ENCODE measurements around the gene PARD6G.
"Not testable (repeated sequence)": the region's sequence is repeated elsewhere in the genome, so short reads cannot be mapped to it uniquely, and the experiment has no call there.

Gene PARD6G

DNA sequence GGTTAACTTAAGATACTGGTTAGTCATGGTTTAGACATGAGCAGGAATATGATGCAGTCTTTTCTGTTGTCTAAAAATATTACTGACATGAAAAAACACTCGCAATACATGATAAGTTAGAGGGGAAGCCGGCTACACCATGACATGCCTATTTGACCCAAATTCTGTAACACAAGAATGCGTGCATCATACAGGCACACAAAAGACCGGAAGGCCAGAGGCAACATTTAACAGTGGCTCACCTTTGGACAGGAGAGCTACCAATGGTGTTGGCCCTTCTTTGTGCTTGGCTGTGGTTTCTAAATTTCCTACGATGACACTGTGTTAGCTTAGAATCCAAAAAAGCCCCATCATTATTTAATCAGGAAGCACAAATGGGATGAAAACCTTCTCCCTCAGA, 4.1 kb downstream of the PARD6G start:
- TF ChIP-seq, protein P1, sequence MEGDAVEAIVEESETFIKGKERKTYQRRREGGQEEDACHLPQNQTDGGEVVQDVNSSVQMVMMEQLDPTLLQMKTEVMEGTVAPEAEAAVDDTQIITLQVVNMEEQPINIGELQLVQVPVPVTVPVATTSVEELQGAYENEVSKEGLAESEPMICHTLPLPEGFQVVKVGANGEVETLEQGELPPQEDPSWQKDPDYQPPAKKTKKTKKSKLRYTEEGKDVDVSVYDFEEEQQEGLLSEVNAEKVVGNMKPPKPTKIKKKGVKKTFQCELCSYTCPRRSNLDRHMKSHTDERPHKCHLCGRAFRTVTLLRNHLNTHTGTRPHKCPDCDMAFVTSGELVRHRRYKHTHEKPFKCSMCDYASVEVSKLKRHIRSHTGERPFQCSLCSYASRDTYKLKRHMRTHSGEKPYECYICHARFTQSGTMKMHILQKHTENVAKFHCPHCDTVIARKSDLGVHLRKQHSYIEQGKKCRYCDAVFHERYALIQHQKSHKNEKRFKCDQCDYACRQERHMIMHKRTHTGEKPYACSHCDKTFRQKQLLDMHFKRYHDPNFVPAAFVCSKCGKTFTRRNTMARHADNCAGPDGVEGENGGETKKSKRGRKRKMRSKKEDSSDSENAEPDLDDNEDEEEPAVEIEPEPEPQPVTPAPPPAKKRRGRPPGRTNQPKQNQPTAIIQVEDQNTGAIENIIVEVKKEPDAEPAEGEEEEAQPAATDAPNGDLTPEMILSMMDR (IDR thresholded peaks at IDR 0.05), result no peak
- Histone ChIP-seq H2AFZ (no peak overlapping the region), H3K9ac (no peak overlapping the region), H3K27me3 (ENCODE audit: control insufficient read depth, insufficient read depth, low read length) (no peaks in the 10 kb centered on the region), H3K4me3 (ENCODE audit: low read depth, low read length) (no peak overlapping the region), H3K36me3 (ENCODE audit: control insufficient read depth, insufficient read depth, low read length) (no peaks in the 10 kb centered on the region), H3K27ac (no peak overlapping the region), H3K79me2 (no peaks in the 10 kb centered on the region), H3K4me2 (ENCODE audit: low read length) (no peak overlapping the region), H3K4me1 (no peaks in the 10 kb centered on the region), H3K9me3 (ENCODE audit: control insufficient read depth, low read length) (no peaks in the 10 kb centered on the region)

DNA sequence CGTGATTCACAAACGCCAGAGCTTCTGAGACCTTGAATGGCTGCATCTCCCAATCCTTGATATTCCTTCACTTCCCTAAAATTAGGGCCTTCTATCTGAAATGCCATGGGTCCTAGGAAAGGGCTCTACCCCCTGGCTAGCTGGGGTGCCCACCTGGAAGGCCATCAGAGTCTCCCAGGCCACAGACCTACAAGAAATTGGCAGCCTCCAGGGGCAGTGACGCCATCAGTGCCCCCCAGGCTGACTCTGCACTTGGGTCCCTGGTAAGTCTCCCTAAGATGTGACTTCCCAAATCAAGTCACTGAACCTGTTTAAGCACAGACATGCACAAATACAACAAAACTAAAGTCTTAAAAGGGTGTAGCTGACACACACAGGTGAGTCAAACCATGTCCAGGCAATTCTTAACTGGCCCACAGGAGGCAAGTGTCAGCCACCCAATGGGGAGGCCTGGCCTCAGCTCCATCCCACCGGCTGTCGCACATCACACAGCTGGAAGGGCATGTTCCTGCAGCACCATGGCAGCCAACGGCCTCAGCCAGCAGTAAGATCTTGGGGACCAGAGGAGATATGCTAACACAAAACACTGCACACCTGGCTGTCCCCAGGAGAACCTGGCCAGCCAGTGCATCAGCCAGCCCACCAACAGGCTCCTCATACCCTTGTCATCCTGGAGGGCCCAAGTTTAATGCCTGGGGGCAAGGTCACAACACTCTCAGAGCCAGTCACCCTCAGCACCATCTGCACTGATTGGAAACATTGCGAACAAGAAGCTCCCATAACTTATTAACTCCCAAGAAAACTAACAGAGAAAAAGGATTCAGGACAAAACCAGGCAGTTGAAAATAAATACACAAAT, 5.2 kb downstream of the PARD6G start:
- Histone ChIP-seq H3K9me3 (ENCODE audit: control insufficient read depth, low read length) (no peaks in the 10 kb centered on the region), H3K36me3 (ENCODE audit: control insufficient read depth, insufficient read depth, low read length) (no peaks in the 10 kb centered on the region), H3K27ac (no peak overlapping the region), H3K79me2 (no peaks in the 10 kb centered on the region), H3K4me3 (ENCODE audit: low read depth, low read length) (no peak overlapping the region), H3K4me2 (ENCODE audit: low read length) (no peak overlapping the region), H3K9ac (no peak overlapping the region), H2AFZ (no peak overlapping the region), H3K4me1 (no peaks in the 10 kb centered on the region), H3K27me3 (ENCODE audit: control insufficient read depth, insufficient read depth, low read length) (no peaks in the 10 kb centered on the region)
- TF ChIP-seq, protein P1 (IDR thresholded peaks at IDR 0.05), result no peak

DNA sequence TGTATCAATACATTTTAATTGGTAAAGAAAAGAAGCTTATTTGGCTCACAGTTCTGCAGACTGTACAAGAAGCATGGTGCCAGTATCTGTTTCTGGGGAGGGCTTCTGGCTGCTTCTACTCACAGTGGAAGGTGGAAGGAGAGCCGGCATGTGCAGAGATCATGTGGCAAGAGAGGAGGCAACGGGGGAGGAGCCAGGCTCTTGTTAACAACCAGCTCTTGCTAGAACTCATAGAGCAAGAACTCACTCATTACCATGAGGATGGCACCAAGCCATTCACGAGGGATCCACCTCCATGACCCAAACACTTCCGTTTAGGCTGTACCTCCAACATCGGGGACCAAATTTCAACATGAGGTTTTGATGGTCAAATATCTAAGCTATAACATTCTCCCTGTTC, 7.5 kb downstream of the PARD6G start:
- no peak overlapping the region for H3K9ac ChIP-seq
- TF ChIP-seq, protein P1 (IDR thresholded peaks at IDR 0.05), result no peak
- no peaks in the 10 kb centered on the region for H3K4me1 ChIP-seq
- H3K27me3 ChIP-seq (ENCODE audit: control insufficient read depth, insufficient read depth, low read length), result no peaks in the 10 kb centered on the region
- H3K27ac ChIP-seq, result no peak overlapping the region
- no peak overlapping the region for H3K4me2 ChIP-seq (ENCODE audit: low read length)
- no peaks in the 10 kb centered on the region for H3K9me3 ChIP-seq (ENCODE audit: control insufficient read depth, low read length)
- no peaks in the 10 kb centered on the region for H3K36me3 ChIP-seq (ENCODE audit: control insufficient read depth, insufficient read depth, low read length)
- H2AFZ ChIP-seq, result no peak overlapping the region
- H3K4me3 ChIP-seq (ENCODE audit: low read depth, low read length), result no peak overlapping the region
- no peaks in the 10 kb centered on the region for H3K79me2 ChIP-seq

DNA sequence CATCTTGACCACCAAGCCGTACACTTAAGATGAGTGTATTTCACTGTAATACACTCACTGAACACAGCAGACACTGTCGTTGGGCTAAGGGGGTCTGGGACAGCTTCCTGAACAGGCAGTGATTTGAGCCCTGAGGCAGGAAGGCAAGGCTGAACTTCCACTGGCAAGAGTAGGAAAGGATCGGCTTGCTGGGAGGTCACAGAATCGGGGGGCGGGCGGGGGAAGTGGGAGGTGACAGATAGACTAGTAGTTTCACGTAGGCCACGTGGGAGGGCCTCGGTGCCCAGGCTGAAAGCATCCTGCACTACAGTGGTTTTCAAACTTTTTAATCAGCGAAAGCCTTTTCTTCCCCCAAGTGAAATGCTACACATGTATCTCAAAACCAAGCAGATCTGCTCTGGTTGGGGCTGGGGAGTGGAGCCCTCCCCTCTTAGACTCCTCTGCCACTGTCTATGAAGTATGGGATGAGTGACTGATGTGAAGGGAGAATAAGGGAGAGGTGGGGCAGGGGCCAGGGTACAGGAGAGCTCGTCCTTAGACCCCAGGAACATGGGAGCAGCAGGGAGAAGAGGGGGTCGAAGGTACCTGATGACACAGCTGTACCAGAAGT, 8.6 kb downstream of the PARD6G start:
- Histone ChIP-seq H3K27ac (no peak overlapping the region), H2AFZ (no peak overlapping the region), H3K4me2 (ENCODE audit: low read length) (no peak overlapping the region), H3K36me3 (ENCODE audit: control insufficient read depth, insufficient read depth, low read length) (no peaks in the 10 kb centered on the region), H3K4me1 (no peaks in the 10 kb centered on the region), H3K4me3 (ENCODE audit: low read depth, low read length) (no peak overlapping the region), H3K79me2 (no peaks in the 10 kb centered on the region), H3K27me3 (ENCODE audit: control insufficient read depth, insufficient read depth, low read length) (no peaks in the 10 kb centered on the region), H3K9me3 (ENCODE audit: control insufficient read depth, low read length) (no peaks in the 10 kb centered on the region), H3K9ac (no peak overlapping the region)
- TF ChIP-seq, protein P1 (IDR thresholded peaks at IDR 0.05), result no peak

DNA sequence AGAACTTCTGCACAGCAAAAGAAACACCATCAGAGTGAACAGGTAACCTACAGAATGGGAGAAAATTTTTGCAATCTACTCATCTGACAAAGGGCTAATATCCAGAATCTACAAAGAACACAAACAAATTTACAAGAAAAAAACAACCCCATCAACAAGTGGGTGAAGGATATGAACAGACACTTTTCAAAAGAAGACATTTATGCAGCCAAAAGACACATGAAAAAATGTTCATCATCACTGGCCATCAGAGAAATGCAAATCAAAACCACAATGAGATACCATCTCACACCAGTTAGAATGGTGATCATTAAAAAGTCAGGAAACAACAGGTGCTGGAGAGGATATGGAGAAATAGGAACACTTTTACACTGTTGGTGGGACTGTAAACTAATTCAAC, 9.8 kb downstream of the PARD6G start:
- H3K27me3 ChIP-seq (ENCODE audit: control insufficient read depth, insufficient read depth, low read length); H3K36me3 ChIP-seq (ENCODE audit: control insufficient read depth, insufficient read depth, low read length); H3K9ac ChIP-seq: not testable (repeated sequence)

More for the DNA sequence above, 9.8 kb downstream of the PARD6G start:
- not testable (repeated sequence) for H3K9me3 ChIP-seq (ENCODE audit: control insufficient read depth, low read length); H3K79me2 ChIP-seq; H3K4me3 ChIP-seq (ENCODE audit: low read depth, low read length); H3K4me2 ChIP-seq (ENCODE audit: low read length); H3K4me1 ChIP-seq; H3K27ac ChIP-seq; H2AFZ ChIP-seq

All from parathyroid adenoma (tissue), 2 donors.